ENCODE measurements around the gene PPIA. TPM values are rescaled to one million over a fixed set of nuclear protein-coding genes. Genes with fewer than 3 reads are reported as not detected.

The PPIA gene
- total RNA-seq, 1 experiment from 2014 or later = 2,409 TPM

DNA sequence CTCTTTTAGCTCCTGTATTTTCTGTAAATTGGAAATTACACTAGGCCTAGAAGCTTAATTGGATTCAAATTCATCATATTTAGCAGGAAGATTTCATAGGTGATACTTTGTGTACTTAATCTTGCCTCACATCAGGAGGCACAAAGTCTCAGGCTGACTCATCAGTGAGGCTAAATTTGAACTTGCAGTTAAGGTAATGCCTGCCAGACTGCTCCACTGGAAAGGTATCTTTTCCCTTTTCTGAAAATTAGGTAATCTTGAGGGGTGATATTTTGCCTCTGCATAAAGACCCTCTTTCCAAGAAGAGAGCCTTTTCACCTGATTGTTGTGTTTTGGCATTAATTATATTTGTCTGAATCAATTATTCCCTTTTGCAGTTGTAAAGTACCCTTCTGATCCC, 14.6 kb downstream of the PPIA start:
- TF ChIP-seq, protein P1, sequence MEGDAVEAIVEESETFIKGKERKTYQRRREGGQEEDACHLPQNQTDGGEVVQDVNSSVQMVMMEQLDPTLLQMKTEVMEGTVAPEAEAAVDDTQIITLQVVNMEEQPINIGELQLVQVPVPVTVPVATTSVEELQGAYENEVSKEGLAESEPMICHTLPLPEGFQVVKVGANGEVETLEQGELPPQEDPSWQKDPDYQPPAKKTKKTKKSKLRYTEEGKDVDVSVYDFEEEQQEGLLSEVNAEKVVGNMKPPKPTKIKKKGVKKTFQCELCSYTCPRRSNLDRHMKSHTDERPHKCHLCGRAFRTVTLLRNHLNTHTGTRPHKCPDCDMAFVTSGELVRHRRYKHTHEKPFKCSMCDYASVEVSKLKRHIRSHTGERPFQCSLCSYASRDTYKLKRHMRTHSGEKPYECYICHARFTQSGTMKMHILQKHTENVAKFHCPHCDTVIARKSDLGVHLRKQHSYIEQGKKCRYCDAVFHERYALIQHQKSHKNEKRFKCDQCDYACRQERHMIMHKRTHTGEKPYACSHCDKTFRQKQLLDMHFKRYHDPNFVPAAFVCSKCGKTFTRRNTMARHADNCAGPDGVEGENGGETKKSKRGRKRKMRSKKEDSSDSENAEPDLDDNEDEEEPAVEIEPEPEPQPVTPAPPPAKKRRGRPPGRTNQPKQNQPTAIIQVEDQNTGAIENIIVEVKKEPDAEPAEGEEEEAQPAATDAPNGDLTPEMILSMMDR (conservative IDR thresholded peaks at IDR 0.05) = no peak

More for the DNA sequence above, 14.6 kb downstream of the PPIA start:
- Histone ChIP-seq H3K79me1 (ENCODE audit: insufficient read depth, low read depth, low read length, poor library complexity, severe bottlenecking) (no peaks in the 10 kb centered on the region), H3K9ac (ENCODE audit: extremely low read depth, insufficient read length, low read length) (no peak overlapping the region), H4K20me1 (ENCODE audit: control insufficient read depth, insufficient read depth, insufficient read length) (no peaks in the 10 kb centered on the region), H2BK120ac (ENCODE audit: low read depth, low read length, poor library complexity, severe bottlenecking) (no peak overlapping the region), H3T11ph (ENCODE audit: low read length) (no peak overlapping the region), H3K14ac (ENCODE audit: insufficient read depth, low read length) (no peak overlapping the region), H4K8ac (replicated peaks; ENCODE audit: insufficient read length, low read depth, low read length) (no peak overlapping the region), H4K91ac (ENCODE audit: insufficient read length, low read depth, low read length) (no peak overlapping the region), H3K4ac (ENCODE audit: low read depth, low read length) (no peak overlapping the region), H2AFZ (ENCODE audit: low read length) (no peak overlapping the region), H2BK12ac (ENCODE audit: insufficient read length, low read depth, low read length) (no peak overlapping the region), H3K4me2 (ENCODE audit: insufficient read depth, insufficient read length, low read length) (no peak overlapping the region), H3K18ac (ENCODE audit: insufficient read length, low read depth, low read length) (no peak overlapping the region), H3K27ac (ENCODE audit: insufficient read length, low read depth, low read length) (no peak overlapping the region), H3K56ac (ENCODE audit: insufficient read length, low read depth, low read length) (no peak overlapping the region), H3K79me2 (ENCODE audit: insufficient read depth, low read length) (no peaks in the 10 kb centered on the region), H3K23me2 (ENCODE audit: insufficient read length, low read depth, low read length, poor library complexity, severe bottlenecking) (no peaks in the 10 kb centered on the region), H3K4me1 (ENCODE audit: insufficient read depth, low read length) (no peaks in the 10 kb centered on the region), H3K9me3 (ENCODE audit: control insufficient read depth, low read depth, low read length) (no peaks in the 10 kb centered on the region), H3K27me3 (ENCODE audit: insufficient read depth, low read length) (no peaks in the 10 kb centered on the region), H2BK20ac (ENCODE audit: low read depth, low read length, poor library complexity, severe bottlenecking) (no peak overlapping the region), H4K5ac (ENCODE audit: insufficient read length, low read depth, low read length) (no peak overlapping the region), H3K23ac (ENCODE audit: insufficient read length, low read depth, low read length) (no peak overlapping the region), H2BK5ac (ENCODE audit: insufficient read length, low read length) (no peak overlapping the region), H2AK5ac (ENCODE audit: insufficient read length, low read length) (no peak overlapping the region), H2BK15ac (ENCODE audit: low read depth, low read length) (no peak overlapping the region)
- H3K27me3 Mint-ChIP-seq (ENCODE audit: low read depth) = no peaks in the 10 kb centered on the region
- no peak overlapping the region for H3K27ac Mint-ChIP-seq
- H3K36me3 Mint-ChIP-seq (ENCODE audit: insufficient read depth in 1 of 3, low read depth in 3 of 3) = no peaks in the 10 kb centered on the region
- H3K9me3 Mint-ChIP-seq = no peaks in the 10 kb centered on the region
- DNase-seq = no peak
- no peak overlapping the region for H3K4me3 Mint-ChIP-seq
- no peaks in the 10 kb centered on the region for H3K4me1 Mint-ChIP-seq

All from H9 (cell line).